ENCODE results near the gene RPS6KA5.

DNA sequence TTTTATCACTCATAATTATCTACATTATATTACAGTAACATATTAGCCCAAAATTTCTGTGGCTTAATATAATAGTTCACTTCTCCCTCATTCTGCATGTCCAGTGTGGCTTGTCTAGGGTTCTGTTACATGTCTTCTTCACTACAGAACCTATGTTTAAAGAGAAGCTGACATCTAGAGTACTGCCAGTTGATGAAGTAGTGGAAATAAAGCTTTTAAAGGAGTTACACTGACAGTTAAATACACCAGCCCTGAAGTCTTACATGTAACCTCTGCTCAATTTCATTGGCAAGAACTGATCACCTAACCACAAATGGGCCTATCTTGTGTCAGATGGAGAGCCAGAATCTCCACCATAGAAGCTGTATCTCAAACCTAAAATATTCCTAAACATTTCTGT, 32.9 kb downstream of the RPS6KA5 start:
- no peak for TF ChIP-seq CTCF (IDR thresholded peaks at IDR 0.05; ENCODE audit: insufficient read depth, low read length)
- TF ChIP-seq GABPA (IDR thresholded peaks at IDR 0.05; ENCODE audit: low read depth) = no peak

Measured in HL-60 (cell line).